Upper lobe of left lung (tissue), 6 donors: ENCODE data around the gene TCF7. TPM values are rescaled to one million over a fixed set of nuclear protein-coding genes. Genes with fewer than 3 reads are reported as not detected.

Source experiments
- ATAC-seq, 2 donors: fragments of 200-7000 bp; cut with Tn5 transposase; one replicate each; pipeline ENCODE4 v1.9.1; 2022; ENCODE audit warnings: mild to moderate bottlenecking in 2 of 2, moderate library complexity in 2 of 2; ENCODE audit not compliant: low FRiP score in 2 of 2
- DNase-seq, 2 donors: peaks; one replicate each; pipeline ENCODE4 v3.0.0-alpha.2; 2019 to 2020
- H3K27ac ChIP-seq, 4 donors: fragments of 200-600 bp; sonication (generic); one replicate each; pipeline ENCODE4 v1.5.1; 2016 to 2019
- H3K27me3 ChIP-seq, 4 donors: fragments of 200-600 bp; sonication (generic); one replicate each; pipeline ENCODE4 v1.5.1; 2017 to 2019
- H3K36me3 ChIP-seq, 4 donors: fragments of 200-600 bp; sonication (generic); one replicate each; pipeline ENCODE4 v1.5.1; 2016 to 2019
- H3K4me1 ChIP-seq, 4 donors: fragments of 200-600 bp; sonication (generic); one replicate each; pipeline ENCODE4 v1.5.1; 2018 to 2019
- H3K4me3 ChIP-seq, 4 donors: fragments of 200-600 bp; sonication (generic); one replicate each; pipeline ENCODE4 v1.5.1; 2017 to 2019; ENCODE audit warnings: mild to moderate bottlenecking in 2 of 4, moderate library complexity in 1 of 4
- H3K9me3 ChIP-seq, 4 donors: fragments of 200-600 bp; sonication (generic); one replicate each; pipeline ENCODE4 v1.5.1; 2018 to 2019
- EP300 ChIP-seq, 4 donors: sonication (generic); formaldehyde crosslinking; IDR thresholded peaks; one replicate each; pipeline ENCODE4 v1.5.1; 2017; ENCODE audit warnings: antibody characterized with exemption in 4 of 4, control low read depth in 2 of 4
- POLR2A ChIP-seq, 4 donors: fragments of 450-650 bp; IDR thresholded peaks; one replicate each; pipeline ENCODE4 v1.5.1; 2016 to 2017; ENCODE audit warnings: antibody characterized with exemption in 4 of 4, mild to moderate bottlenecking in 2 of 4
- POLR2AphosphoS5 ChIP-seq, 2 donors: sonication (generic); formaldehyde crosslinking; IDR thresholded peaks; one replicate each; pipeline ENCODE4 v1.5.1; 2017; ENCODE audit warnings: antibody characterized with exemption in 2 of 2
- WGBS, 2 donors: methylation state at CpG; one replicate each; pipeline ENCODE4 v1.1.5; 2017 to 2018; 5-methylcytosine and 5-hydroxymethylcytosine counted together
- total RNA-seq, 6 donors: library from RNA; depleted of rRNA in 4 of 6; stranded (reverse); fragments of >200 nt in 4 of 6; gene quantifications; one replicate each; pipeline versions ENCODE4 v1.1.0 to v1.2.1, GENCODE V29; 2016 to 2021
- TF ChIP-seq, protein P1 (sequence below), 6 experiments: fragments of 450-650 bp in 4 of 6; fragments of 200-600 bp in 2 of 6; sonication (generic) in 2 of 6; IDR thresholded peaks; one replicate each; pipeline ENCODE4 v1.5.1; 2016 to 2019; ENCODE audit warnings: antibody characterized with exemption in 6 of 6
- donor health status: DM: no; HTN: no; CAD: no; lungs with moderate emphysema.
- donor health status: DM: no; HTN: yes; CAD: no; lungs with severe emphysema.

TCF7 gene
- total RNA-seq, 6 donors from 2014 or later = 3.5 to 7.4 (median 5.8) TPM

GRCh38 chr5:134133995-134134541 lies 19.6 kb downstream of the TCF7 start:
- TF ChIP-seq, protein P1, sequence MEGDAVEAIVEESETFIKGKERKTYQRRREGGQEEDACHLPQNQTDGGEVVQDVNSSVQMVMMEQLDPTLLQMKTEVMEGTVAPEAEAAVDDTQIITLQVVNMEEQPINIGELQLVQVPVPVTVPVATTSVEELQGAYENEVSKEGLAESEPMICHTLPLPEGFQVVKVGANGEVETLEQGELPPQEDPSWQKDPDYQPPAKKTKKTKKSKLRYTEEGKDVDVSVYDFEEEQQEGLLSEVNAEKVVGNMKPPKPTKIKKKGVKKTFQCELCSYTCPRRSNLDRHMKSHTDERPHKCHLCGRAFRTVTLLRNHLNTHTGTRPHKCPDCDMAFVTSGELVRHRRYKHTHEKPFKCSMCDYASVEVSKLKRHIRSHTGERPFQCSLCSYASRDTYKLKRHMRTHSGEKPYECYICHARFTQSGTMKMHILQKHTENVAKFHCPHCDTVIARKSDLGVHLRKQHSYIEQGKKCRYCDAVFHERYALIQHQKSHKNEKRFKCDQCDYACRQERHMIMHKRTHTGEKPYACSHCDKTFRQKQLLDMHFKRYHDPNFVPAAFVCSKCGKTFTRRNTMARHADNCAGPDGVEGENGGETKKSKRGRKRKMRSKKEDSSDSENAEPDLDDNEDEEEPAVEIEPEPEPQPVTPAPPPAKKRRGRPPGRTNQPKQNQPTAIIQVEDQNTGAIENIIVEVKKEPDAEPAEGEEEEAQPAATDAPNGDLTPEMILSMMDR (IDR thresholded peaks at IDR 0.05) = no peak
- TF ChIP-seq POLR2AphosphoS5 (IDR thresholded peaks at IDR 0.05) = no peak
- no peak for TF ChIP-seq EP300 (IDR thresholded peaks at IDR 0.05)
- TF ChIP-seq POLR2A (IDR thresholded peaks at IDR 0.05) = no peak
- no peaks in the 10 kb centered on the region for H3K9me3 ChIP-seq
- WGBS, 2 donors = 99% methylated on average over 6 of the region's 6 CpGs; no CpG with 5 or more reads in 1 of the 2 donors
- DNase-seq (peak in 1 of 2 donors; percentile 19), ATAC-seq (no peak)
- H3K36me3 ChIP-seq = peaks cover 0 to 50% (median 20%) of the 10 kb centered on the region in 4 donors
- peaks cover 9 to 45% (median 32%) of the 10 kb centered on the region in 4 donors for H3K4me1 ChIP-seq
- peak overlapping the region in 1 of 4 donors; percentile 27 for H3K27ac ChIP-seq
- H3K27me3 ChIP-seq = no peaks in the 10 kb centered on the region
- H3K4me3 ChIP-seq = no peak overlapping the region

DNA sequence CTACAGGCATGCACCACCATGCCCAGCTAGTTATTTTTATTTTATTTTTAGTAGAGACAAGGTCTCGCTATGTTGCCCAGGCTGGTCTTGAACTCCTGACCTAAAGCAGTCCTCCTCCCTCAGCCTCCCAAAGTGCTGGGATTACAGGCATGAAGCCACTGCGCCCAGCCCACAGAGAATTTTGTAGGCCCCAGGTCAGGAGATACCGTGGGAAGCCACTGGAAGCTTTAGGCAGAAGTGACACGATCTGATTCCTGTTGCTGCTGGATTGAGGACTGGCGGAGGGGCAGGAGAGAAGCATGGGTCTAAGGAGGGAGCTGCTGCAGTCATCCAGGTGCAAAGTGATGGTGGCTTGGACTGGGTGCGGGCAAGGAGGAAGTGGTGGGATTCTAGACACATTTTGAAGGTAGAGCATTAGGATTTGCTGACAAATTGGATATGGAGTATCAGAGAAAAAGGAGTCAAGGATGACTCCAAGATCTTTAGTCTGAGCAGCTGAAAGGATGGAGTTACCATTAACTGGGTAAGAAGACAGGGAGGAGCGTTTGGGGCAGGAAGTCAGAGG lies 20.7 kb downstream of the TCF7 start:
- Histone ChIP-seq H3K27me3 (no peaks in the 10 kb centered on the region), H3K36me3 (peaks cover 0 to 56% (median 22%) of the 10 kb centered on the region in 4 donors), H3K4me1 (peaks cover 4 to 37% (median 24%) of the 10 kb centered on the region in 4 donors), H3K9me3 (no peaks in the 10 kb centered on the region), H3K4me3 (no peak overlapping the region), H3K27ac (no peak overlapping the region)
- ATAC-seq (no peak), DNase-seq (peak in 1 of 2 donors; percentile 1)
- 88 to 94% methylated on average over 7 of the region's 7 CpGs for WGBS, 2 donors
- TF ChIP-seq, protein P1 (IDR thresholded peaks at IDR 0.05) = no peak
- no peak for TF ChIP-seq EP300 (IDR thresholded peaks at IDR 0.05)
- TF ChIP-seq POLR2A (IDR thresholded peaks at IDR 0.05) = no peak
- TF ChIP-seq POLR2AphosphoS5 (IDR thresholded peaks at IDR 0.05) = no peak

- ATAC-seq = no peak
- 86 to 87% methylated on average over 2 of the region's 2 CpGs for WGBS, 2 donors
- Histone ChIP-seq H3K27ac (no peak overlapping the region), H3K9me3 (no peaks in the 10 kb centered on the region), H3K4me3 (no peak overlapping the region), H3K4me1 (peaks cover 5 to 37% (median 19%) of the 10 kb centered on the region in 4 donors), H3K36me3 (peaks cover 0 to 58% (median 22%) of the 10 kb centered on the region in 4 donors), H3K27me3 (no peaks in the 10 kb centered on the region)
- peak in 1 of 2 donors; percentile 15 for DNase-seq
- TF ChIP-seq EP300 (IDR thresholded peaks at IDR 0.05) = no peak
- TF ChIP-seq, protein P1 (IDR thresholded peaks at IDR 0.05) = no peak
- no peak for TF ChIP-seq POLR2A (IDR thresholded peaks at IDR 0.05)
- TF ChIP-seq POLR2AphosphoS5 (IDR thresholded peaks at IDR 0.05) = no peak
Observed at GRCh38 chr5:134136221-134136631, 21.7 kb downstream of the TCF7 start.

DNA sequence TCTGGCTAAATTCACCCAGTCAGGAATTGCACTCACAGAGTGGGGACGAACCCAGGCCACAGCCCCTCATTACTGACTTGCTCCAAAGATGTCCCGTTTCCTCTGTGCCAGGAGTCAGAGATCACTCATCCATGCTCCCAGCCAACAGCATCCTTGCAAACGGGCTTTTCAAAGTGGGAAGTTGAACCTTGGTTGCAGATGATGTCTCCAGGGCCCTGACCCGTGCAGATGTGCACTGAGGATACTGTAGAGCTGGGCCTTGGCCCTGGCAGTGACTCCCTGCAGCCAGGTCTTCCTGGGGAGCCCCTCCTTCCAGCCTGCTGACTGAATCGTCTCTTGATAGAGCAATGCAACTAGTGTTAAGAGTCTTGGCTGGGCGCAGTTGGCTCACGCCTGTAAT lies 22.3 kb downstream of the TCF7 start:
- H3K4me1 ChIP-seq = peaks cover 5 to 31% (median 15%) of the 10 kb centered on the region in 4 donors
- H3K36me3 ChIP-seq = peaks cover 0 to 56% (median 20%) of the 10 kb centered on the region in 4 donors

More for the DNA sequence above, 22.3 kb downstream of the TCF7 start:
- 98 to 100% methylated on average over 3 to 7 of the region's 7 CpGs for WGBS, 2 donors
- Histone ChIP-seq H3K9me3 (no peaks in the 10 kb centered on the region), H3K4me3 (no peak overlapping the region), H3K27me3 (no peaks in the 10 kb centered on the region), H3K27ac (no peak overlapping the region)
- ATAC-seq = no peak
- TF ChIP-seq POLR2A (IDR thresholded peaks at IDR 0.05) = no peak
- TF ChIP-seq POLR2AphosphoS5 (IDR thresholded peaks at IDR 0.05) = no peak
- TF ChIP-seq EP300 (IDR thresholded peaks at IDR 0.05) = no peak
- TF ChIP-seq, protein P1 (IDR thresholded peaks at IDR 0.05) = no peak
- DNase-seq = peak in 1 of 2 donors; percentile 12
